GM21381 (cell line): ENCODE data around the gene MAP2K6.

Source experiments
- ATAC-seq: cut with Tn5 transposase; IDR thresholded peaks from one replicate; pipeline ENCODE4 v1.9.1; 2021; ENCODE audit warnings: mild to moderate bottlenecking, moderate library complexity; ENCODE audit not compliant: unreplicated experiment

MAP2K6 gene

GRCh38 chr17:69528035-69528434 is 113.5 kb downstream of the MAP2K6 start:
- no peak for ATAC-seq

DNA sequence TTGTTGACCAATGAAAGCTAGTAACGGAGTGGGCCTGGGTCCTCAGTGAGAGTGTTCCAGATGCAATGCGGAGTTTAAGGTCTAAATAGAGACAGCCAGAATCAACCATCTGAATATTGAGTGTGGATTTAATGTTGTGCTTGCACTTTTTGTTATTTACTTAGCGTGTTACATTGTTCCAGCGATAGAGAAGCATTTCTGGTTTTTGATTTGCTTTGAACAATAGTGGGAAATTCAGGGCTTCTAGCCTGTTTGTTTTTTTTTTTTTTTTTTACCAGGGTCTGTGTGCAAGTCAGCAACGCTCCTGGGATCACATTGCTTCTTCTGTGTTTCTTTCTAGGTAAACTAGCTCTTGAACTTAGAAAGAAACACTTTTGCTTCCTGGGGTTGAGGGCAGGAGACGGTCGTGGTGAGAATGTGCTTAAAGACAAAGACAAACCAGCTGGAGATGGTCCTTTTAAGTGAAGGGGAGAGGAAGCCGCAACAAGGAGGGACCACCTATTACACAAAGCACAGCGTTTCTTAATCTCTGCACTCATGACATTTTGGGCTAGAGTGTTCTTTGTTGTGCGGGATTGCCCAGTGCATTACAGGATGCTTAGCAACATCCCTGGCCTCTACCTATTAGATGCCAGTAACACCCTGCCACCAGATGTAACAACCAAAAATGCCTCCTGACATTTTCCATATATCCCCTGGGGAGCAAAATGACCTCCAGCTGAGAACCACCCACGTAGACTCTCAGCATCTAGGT is 119.2 kb downstream of the MAP2K6 start:
- ATAC-seq: no peak

DNA sequence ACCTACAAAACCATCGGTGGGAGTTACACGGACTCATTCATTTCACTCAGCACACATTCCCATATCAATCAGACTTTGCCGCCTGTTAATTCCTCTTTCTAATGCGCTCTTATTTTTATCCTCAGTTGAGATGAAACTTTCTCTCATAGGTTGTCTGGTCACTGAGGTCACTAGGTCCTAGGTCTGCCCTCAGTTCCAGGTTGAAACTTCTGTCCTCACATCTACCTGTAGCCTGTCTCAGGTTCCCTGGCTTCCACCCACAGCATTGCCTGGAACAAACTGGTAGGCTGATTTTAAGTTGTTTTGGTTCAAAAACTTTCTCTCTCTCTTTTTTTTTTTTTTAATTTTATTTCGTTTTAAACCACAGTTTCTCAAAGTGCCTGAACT is 119.7 kb downstream of the MAP2K6 start:
- ATAC-seq: no peak

GRCh38 chr17:69535016-69535570 is 120.6 kb downstream of the MAP2K6 start:
- no peak for ATAC-seq

GRCh38 chr17:69538795-69539194 is 124.3 kb downstream of the MAP2K6 start:
- ATAC-seq: no peak

GRCh38 chr17:69539274-69539673 is 124.8 kb downstream of the MAP2K6 start:
- no peak for ATAC-seq

GRCh38 chr17:69539781-69540319 is 125.4 kb downstream of the MAP2K6 start:
- ATAC-seq: no peak

DNA sequence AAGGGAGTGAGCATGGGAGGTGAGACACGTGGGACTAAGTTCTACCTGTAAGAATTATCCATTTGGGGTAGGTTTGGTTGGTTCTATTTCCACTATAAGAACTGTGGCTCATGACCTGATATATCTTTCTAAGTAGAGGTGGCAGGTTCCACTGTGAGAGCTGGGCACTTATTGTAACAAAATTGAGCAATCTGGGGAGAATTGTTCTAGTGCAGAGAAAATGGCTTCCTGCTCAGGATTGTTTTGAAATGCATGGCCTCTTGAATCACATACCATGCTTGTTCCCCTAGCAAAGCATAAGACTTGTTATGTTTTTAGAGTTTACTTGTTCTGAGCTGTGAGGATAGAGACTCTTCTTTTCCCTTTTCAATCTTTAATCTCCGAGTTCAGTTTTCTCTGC is 125.9 kb downstream of the MAP2K6 start:
- ATAC-seq: no peak

DNA sequence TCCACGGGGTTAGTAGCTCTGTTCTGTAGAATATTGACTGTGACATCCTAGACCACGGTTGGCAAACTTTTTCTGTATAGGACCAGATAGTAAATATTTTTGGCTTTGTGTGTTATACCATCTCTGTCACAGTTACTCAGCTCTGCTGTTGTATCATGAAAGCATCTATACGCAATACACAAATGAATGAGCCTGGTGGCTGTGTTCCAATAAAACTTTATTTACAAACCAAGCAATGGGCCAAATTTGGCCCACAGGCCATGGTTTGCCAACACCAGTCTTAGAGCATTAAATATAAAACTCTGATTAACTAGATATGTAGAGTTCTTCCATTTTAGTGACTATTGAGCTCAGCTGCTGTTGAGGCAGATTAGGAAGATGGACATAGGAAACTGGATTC is 132.7 kb downstream of the MAP2K6 start:
- no peak for ATAC-seq

GRCh38 chr17:69547947-69548346 is 133.4 kb downstream of the MAP2K6 start:
- no peak for ATAC-seq

DNA sequence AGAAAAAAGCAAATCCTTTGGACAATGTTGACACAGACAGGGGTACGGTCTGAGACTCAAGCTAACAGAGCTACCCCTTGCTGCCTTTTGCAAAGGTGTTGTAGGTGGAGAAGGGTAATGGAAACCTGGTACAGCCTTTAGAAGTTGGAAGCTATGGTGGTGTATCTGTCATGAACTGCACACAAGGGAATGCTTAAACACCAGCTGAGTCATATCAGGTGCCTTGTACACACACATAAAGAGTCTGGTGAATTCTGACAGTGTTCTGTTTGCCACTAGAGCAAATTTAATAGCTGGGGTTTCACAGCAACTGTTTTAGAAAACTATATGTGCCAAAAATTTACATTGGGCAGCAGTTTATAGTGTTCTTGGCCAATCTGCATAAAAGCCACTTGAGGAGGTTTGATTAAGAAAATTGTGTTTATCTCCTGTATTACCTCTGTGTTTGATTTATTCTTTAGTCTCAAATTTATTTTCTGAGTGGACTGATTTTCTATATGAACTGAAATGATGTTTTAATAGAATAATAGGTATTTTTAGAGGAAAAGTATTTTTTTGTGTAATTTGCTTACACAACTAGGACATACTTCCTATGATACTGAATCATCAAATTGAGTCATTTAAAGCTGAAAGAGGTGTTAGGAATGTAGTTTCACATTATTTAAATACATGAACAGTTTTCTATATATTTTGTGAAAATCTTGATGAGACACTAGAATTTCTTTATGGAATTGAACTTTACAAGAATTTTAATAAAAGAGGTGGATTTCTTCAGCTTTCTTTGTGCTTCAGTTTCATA is 136.9 kb downstream of the MAP2K6 start:
- ATAC-seq: no peak

- no peak for ATAC-seq
Observed at GRCh38 chr17:69552986-69553667, 138.6 kb downstream of the MAP2K6 start.

GRCh38 chr17:69555056-69555455 is 140.6 kb downstream of the MAP2K6 start:
- no peak for ATAC-seq

- ATAC-seq: no peak
Observed at GRCh38 chr17:69557339-69557738, 142.8 kb downstream of the MAP2K6 start.

- no peak for ATAC-seq
Observed at GRCh38 chr17:69558796-69559195, 144.3 kb downstream of the MAP2K6 start.

GRCh38 chr17:69560987-69561441 is 146.5 kb downstream of the MAP2K6 start:
- ATAC-seq: no peak

DNA sequence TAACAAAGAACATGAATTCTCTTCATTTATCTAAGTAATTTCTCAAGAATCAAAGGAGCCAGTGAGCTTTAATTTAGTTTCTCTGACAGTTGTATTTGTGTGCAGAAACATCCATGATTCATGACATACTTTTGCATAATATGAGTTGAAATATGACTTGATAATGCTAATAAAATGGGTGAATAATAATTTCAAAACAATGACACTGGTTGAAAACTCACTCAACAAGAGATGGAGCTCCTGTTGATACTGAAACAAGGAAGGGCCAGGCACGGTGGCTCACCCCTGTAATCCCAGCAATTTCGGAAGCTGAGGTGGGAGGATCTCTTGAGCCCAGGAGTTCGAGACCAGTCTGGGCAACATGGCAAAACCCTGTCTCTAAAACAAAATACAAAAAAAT is 147.0 kb downstream of the MAP2K6 start:
- no peak for ATAC-seq

DNA sequence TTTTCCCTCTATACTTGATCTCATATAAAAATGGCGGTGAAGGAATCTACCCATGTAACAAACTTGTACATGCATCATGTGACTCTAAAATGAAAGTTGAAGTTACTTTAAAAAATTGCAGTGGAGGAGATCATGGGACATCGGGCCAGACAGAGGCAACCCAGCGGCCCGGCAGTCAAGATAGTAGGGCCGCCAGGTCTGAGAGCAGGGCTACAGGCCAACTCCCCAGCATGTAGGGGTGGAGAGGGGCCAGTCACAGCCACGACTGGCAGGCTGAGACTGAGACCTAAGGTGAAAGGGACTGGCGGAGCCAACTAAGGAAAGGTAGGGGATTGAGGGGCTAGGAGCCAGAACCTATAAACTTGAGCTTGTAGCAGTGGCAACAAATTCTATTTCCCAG is 150.9 kb downstream of the MAP2K6 start:
- ATAC-seq: no peak

DNA sequence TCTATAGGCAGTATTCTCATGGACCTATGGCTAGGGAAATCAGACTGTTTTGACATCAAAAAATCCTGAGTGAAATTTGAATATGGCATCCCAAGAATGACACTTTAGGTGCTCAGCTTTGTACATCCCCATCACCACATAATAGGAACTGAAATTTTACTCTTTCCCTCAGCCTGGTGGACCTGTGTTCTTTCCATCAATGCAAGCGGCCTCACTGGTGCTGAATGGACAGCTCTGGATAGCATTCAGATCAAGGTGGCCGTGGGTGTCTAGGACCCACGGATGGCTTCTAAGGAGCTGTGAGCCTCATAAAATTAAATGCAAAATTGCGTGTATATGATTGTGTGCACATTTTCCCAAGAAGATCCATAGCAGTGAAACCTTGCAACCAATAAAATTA is 152.6 kb downstream of the MAP2K6 start:
- ATAC-seq: no peak

DNA sequence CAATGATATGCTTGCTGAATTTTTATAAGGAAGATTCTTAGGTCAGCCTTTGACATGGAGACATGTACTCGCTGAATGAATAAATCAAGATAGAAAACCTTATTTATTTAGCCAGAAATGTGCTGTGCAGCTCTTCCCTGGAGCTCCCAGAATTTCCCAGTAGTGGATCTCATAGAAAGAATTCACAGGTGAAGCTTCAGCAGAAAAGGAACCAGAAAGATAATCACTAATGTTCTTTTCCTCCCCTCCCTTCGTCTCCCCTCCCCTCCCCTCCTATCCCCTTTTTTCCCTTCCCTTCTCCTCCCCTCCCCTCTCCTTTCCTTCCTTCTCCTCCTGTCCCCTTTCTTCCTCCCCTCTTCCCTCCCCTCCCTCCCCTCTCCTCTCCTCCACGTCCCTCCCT is 158.2 kb downstream of the MAP2K6 start:
- no peak for ATAC-seq

GRCh38 chr17:69573396-69573795 is 158.9 kb downstream of the MAP2K6 start:
- no peak for ATAC-seq
